Umbilical cord (tissue), 2 donors: Measurements from ENCODE around the gene ZBTB7B. TPM values are rescaled to one million over a fixed set of nuclear protein-coding genes. Genes with fewer than 3 reads are reported as not detected.
A peak's percentile ranks its signal among the peaks of the same experiment; 100 is the strongest.

Experiments
- DNase-seq: peaks from one replicate; pipeline ENCODE4 v3.0.0-alpha.2; 2015; ENCODE audit warnings: low spot score
- total RNA-seq: library from RNA; depleted of rRNA; stranded (reverse); fragments of >200 nt; gene quantifications from one replicate; pipeline ENCODE4 v1.2.3, GENCODE V29; 2014; ENCODE audit warnings: low replicate concordance; ENCODE audit not compliant: insufficient read depth

The ZBTB7B gene
- total RNA-seq: 18.8 TPM

DNA sequence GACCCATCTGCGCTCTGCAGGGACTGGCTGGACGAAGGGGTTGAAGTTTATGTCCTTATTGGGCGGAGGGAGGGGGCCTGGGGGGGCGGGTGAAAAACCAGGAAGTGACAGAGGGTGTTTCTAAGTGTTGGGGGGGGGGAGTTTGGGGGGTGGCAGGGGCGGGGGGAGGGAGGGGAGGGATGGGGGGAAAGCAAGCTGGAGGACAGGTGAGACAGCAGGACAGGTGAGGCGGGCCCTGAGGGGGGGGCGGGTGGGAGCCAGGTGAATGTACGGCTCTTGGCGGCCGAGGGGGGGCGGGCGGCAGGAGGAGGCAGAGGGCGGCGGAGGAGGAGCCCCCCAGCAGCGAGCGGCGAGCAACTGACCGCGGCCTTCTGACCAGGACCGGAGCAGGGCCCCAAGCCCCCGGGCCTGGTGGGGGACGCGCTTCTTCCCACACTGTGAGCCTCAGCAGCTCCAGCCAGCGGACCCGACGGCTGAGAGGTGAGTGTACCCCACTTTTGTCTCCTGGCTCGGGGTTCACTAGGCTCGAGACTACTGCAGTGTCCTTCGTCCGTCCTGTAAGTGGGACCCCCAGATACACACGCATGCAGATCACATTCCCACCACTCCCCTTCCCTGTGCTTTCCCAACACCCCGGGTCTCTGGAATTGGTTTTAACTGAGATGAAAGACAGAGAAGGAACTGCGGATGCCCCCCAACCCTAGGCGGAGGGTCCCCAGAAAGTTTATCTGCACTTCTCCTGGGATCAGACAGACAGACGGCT lies at the start of gene ZBTB7B:
TSS of gene ZBTB7B (plus strand) at position 339 of the 763 bp plus-strand sequence. CDS start 11,859 bp downstream, outside the sequence.
- DNase-seq: peak; percentile 41

DNA sequence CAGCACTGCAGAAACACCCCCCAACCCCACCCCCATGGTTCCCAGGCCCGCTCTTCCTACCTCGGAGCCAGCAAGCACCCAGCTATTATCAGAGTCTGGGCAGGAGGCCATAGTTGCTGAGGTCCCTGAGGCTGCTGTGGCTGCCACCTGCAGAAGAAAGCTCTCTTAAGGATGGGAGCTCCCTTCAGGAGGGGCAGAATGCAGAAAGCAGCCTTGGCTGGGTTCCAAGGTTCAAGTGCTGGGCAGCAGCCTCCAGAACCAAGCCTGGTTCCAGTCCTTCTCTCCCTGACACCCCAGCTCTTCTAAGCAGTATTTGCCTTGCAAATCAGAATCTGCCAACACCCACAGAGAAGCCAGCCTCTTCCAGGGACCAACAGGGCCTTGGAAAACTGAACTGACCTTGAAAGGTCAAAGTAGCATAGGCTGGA lies 49.0 kb upstream of the ZBTB7B start:
- DNase-seq: no peak

DNA sequence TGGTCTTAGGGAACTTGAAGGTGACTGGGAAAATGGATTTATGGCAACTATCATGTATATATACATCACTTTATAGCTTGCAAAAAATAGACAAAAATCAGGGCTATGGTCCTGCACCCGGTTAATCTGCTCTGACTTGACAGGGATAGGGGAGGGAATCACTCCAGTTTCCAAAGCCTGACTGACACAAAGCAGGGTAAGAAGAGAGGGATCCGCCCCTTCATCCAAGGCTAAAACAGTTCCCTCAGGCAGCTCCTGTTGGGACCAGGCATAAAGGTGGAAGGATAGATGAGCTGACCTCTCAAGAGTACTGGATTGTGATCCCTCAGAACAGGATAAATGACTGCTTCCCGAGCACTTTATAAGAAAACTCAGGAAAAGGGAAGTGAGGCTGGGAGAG lies 48.1 kb upstream of the ZBTB7B start:
- no peak for DNase-seq

DNA sequence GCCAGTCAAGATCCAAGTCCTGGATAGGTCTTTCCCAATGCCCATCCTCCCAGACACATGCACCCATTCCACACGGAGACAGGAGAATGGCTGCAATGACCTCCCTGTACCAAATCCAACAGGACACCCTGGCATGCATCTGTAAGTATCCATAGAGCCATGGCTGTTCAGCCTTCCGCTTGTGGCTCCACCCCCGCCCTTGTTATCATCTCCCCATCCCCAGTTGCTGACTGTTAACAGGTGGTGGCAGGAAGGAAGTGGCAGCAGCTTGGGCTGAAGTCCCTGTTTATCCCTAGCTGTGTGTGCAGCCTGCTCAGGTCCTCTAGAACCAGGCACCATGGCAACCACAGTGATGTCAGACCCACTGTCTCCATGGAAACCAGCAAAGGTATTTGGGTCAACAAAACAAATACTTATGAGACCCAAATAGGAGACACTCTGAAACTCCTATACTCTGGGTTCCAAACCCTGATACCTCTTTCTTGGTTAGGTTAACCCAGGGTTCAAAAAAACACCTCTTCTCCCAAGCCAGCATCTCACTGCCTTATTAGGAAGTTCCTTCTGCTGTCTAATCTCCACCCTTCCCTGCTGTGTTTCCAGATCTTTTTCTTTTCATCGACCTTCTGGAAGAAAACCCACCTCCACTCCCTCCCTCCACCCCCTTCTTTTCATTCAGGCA lies 47.4 kb upstream of the ZBTB7B start:
- peak; percentile 72 for DNase-seq

DNA sequence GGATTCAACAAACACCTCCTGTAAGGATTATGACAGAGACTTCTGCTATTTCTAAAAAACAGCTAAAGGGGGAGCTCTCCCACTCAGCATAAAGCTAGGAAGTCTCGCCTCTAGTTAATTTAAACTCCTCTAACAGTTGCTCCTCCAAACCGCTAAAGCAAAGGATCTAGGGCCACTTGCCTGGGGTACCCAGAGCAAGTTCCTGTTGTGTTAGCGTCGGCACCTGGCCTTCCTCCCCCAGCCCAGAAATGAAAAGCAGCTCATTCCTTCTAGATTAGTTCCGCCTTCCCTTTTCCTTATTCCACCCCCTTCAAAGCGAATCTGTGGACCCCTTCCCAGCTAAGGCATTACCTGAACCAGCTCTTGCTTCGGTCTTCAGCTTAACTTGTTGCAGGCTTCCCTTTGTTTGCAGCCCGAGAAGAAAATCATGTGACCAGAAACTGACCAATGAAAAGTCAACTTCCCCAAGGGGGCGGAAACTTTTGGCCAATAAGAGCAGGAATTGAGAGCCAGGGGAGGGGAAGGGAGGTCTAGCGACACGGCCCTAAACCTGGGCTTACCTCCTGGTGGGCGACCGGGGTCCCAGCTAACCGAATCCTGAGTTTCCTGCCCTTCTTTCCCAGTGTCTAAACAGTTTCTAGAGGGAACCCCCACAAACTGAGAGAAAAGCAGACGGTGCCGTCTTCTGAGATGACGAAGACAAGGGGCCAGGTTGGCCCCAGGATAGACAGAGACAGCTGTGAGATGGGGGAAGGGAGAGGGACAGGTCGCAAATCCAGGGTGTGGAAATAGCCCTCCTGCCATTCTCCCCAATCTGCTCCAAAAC lies 46.7 kb upstream of the ZBTB7B start, which contains the start of gene PBXIP1:
TSS of gene PBXIP1 (minus strand) at position 382 of the 826 bp plus-strand sequence. CDS start 2,378 bp downstream, outside the sequence.
- peak; percentile 98 for DNase-seq

- DNase-seq: peak; percentile 69
Measured at GRCh38 chr1:154956544-154956941, 46.1 kb upstream of the ZBTB7B start.

DNA sequence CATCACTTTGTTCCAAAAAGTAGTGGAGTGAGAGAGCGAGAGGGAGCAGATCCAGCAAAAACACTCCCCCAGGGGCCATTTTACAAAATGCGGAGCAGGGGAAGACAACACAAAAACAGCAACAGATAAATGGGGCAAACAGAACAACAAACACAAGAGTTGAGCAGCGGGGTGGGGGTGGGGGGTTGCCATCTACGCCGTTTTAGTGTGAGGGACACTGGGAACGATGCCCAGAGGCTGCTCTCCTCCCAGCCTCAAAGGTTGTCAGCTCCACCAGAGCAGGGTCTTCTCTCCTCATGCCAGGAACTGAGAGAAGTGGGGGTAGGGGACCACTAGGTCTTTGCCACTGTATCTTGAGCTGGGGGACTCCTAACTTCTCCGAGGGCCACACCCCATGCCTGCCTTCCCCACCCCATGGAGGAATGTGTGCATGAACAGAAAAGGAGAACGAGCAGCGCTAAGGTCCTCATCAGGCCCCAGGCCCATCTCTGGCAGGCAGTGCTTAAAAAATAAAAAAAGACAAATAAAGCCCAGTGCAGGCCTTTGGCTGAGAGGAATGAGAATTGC lies 45.4 kb upstream of the ZBTB7B start:
- no peak for DNase-seq

- DNase-seq: no peak
Measured at GRCh38 chr1:154958036-154958435, 44.6 kb upstream of the ZBTB7B start.

GRCh38 chr1:154958681-154959425 lies 43.7 kb upstream of the ZBTB7B start:
- no peak for DNase-seq

- DNase-seq: no peak
Measured at GRCh38 chr1:154959426-154959780, 43.2 kb upstream of the ZBTB7B start.

DNA sequence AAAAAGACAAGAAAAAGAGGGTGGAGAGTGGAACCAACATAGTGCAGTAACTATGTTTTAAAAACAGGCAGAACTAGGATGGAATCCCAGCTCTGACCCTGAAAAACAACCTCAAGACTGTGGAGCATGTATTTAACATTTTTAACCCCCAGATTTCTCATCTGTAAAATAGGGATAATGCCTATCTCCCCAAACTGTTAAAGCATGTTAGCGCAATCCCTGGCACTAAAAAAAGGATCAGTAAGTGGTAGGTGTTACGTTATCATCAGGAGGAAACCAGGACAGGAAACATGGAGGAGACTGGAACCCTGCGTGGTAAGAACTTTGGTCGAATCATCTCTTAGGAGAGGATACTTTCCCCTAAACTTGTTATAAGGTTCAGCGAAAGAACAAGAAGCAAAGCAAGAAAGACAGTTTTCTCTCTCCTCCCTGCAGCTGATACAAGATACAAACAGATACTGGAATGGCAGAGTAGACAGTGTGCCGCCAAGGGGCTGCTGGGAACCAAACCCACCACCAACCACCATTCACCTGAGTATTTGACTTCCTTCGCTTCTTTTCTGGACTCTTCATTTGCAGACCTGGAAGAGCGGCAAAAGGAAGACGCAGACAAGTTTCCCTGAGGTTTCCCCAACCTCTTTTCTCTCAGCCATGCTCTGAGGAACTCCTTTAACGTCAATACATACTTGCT lies 42.0 kb upstream of the ZBTB7B start:
- DNase-seq: no peak

GRCh38 chr1:154961207-154962155 lies 41.1 kb upstream of the ZBTB7B start, which contains the start of gene PYGO2:
Gene PYGO2, minus strand, starts transcription at chr1:154961782. Its CDS starts 206 bp downstream, at chr1:154961576.
- DNase-seq: peak; percentile 89

DNA sequence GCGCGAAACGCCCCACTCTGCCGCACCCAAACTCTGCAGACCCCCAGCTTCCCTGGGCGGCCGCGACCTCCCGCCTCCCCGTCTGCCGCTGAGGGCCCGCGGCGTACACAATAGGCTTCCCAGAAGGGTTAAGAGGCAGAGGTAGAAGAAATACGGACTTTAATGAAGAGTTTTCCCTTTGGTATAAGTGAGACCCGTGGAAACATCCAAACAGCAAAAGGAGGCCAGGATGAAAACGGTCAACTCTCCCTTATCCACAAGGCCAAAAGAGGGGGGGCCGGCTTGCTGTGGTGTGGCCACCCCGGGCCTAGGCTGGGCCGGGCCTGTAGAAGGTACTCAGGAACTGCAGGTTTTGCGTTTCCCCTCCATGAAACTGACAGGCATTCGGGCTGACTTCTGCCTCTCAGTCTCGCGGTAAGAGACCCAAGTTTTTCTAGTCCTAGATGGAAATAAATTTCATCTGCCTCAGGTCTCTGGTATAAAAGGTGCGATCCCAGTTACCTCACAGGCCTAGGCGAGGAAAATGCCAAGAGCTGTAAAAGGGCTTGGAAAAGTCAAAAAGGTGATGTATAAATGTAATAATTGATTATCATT lies 40.3 kb upstream of the ZBTB7B start:
- DNase-seq: peak; percentile 45

- DNase-seq: no peak
Measured at GRCh38 chr1:154962795-154963330, 39.7 kb upstream of the ZBTB7B start.

DNA sequence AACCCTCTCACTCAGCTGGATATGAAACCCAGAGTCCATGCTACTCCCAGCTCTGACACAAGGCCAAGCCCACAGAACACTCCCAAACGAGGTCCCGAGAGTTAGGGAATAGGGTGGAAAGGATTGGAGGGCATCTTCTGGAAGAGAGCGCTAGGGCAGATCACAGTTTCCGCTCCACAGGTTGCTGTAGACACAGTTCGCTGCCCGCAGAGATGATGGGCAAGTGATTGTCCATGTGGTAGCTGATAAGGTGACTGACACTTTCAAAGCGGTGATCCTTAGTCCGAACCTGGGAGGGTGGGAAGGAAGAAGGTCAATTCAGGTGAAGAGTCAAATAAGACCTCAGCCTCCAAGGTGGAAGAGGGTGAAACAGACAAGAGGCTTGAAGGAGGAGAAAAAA lies 39.0 kb upstream of the ZBTB7B start:
- no peak for DNase-seq

- DNase-seq: no peak
Measured at GRCh38 chr1:154964359-154964758, 38.2 kb upstream of the ZBTB7B start.

DNA sequence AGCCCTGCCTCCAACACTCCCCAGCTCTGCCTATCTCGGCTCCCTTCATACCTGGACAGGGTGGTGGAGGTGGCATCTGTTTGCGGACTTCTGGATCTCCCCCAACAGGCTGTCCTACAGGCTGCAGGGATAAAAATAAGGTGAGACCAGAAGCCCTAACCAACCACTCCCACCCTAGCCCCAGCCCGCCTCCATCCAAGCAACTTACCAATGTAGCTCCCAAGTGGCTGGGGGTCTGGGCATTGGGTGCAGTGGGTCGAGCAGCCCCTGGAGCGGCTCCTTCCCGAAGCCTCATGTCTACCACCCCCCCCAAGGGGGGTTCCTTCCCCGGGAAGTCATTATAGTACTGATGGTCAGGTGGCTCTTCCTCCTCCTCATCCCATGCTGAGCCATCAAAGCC lies 36.5 kb upstream of the ZBTB7B start:
- no peak for DNase-seq

DNA sequence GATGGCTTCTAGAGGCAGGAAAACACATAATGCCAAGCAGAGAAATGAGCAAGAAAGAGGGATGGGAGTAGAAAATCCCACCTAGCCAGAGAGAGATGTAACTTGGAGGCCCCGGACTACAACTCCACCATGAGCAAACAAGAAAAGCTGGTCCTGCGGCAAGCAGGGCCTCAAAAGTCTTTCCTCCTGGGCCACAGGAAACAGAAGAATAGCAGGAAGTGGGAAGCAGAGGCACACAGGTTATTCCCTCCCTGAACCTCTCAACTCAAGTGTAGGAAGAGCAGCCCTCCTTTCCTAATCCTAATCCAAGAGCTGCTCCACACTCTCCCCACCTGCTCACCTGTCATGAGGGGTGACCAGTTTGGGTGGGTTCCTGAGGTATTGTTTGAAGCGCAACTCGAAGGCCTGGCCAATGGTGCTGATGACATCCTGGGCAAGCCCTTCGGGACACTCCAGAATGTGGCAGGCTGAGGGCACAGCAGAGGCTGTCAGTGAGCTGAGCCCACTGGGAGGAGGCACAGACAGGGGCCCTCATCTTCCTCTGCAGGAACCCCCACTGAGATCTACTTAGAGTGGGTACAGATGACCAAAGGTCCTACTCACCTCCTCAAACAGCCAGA lies 35.2 kb upstream of the ZBTB7B start:
- no peak for DNase-seq
